NB4 (cell line): Measurements from ENCODE around the gene LRTM2.

Experiments used
- DNase-seq: peaks from one replicate; pipeline ENCODE4 v3.0.0; 2010; ENCODE audit warnings: low read depth
- H3K4me3 ChIP-seq: one replicate; pipeline ENCODE4 v1.5.1; 2011; ENCODE audit warnings: mild to moderate bottlenecking, low read depth, low read length, moderate library complexity
- MAX ChIP-seq: IDR thresholded peaks from 2 replicates; pipeline ENCODE4 v1.6.1; 2011; ENCODE audit warnings: low read depth, low read length
- MYC ChIP-seq: IDR thresholded peaks from 2 replicates; pipeline ENCODE4 v1.6.1; 2011; ENCODE audit warnings: low read depth, low read length
- POLR2A ChIP-seq: IDR thresholded peaks from 2 replicates; pipeline ENCODE4 v1.6.1; 2011; ENCODE audit warnings: mild to moderate bottlenecking; ENCODE audit not compliant: insufficient read length; ENCODE audit errors: extremely low read depth
- TF ChIP-seq, protein P1 (sequence below): IDR thresholded peaks from one replicate; pipeline ENCODE4 v1.5.1; 2012; ENCODE audit warnings: low read depth, low read length

LRTM2 gene

DNA sequence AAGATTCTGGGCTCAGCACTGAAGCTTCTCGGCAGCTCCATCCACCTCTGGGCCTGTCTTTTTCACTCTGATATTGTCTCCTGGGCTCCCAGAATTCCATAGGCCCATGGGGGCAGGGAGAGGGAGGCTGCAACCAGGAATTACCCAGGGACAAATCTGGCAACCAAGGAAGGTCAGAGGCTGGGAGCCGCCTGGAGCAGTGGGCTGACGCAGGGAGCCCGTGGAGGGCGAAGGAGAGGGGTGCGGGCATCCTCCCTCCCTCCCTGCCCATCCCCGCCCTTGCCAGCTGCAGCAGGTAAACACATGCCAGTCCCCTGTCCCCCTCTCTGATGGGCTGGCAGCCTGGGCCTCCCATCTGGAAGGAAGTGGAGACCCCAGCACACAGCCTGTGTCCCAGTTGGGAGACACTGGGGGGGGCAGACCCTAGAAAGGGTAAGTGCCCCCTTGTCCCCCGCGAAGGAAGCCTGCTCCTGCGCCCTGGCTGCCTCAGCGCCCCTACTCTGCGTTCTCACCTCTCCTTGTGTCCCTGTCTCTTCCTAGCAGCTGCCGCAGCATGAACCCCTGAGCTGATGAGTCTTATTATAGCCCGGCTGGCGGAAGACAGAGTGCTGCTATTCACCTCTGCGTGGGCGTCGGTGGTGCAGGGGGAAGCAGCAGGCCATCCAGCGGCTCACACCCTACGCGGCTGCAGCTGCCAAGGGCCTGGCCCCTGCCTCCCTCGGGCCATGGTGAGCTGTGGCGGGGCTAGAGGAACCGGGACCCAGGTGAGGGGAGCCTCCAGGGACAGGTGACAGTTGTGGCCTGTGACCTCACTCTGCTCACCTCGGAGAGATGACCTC, 6.7 kb downstream of the LRTM2 start:
- H3K4me3 ChIP-seq, result no peak overlapping the region
- DNase-seq, result peak; percentile 75
- TF ChIP-seq POLR2A (no peak), MYC (no peak), MAX (no peak)
- TF ChIP-seq, protein P1, sequence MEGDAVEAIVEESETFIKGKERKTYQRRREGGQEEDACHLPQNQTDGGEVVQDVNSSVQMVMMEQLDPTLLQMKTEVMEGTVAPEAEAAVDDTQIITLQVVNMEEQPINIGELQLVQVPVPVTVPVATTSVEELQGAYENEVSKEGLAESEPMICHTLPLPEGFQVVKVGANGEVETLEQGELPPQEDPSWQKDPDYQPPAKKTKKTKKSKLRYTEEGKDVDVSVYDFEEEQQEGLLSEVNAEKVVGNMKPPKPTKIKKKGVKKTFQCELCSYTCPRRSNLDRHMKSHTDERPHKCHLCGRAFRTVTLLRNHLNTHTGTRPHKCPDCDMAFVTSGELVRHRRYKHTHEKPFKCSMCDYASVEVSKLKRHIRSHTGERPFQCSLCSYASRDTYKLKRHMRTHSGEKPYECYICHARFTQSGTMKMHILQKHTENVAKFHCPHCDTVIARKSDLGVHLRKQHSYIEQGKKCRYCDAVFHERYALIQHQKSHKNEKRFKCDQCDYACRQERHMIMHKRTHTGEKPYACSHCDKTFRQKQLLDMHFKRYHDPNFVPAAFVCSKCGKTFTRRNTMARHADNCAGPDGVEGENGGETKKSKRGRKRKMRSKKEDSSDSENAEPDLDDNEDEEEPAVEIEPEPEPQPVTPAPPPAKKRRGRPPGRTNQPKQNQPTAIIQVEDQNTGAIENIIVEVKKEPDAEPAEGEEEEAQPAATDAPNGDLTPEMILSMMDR, result no peak

DNA sequence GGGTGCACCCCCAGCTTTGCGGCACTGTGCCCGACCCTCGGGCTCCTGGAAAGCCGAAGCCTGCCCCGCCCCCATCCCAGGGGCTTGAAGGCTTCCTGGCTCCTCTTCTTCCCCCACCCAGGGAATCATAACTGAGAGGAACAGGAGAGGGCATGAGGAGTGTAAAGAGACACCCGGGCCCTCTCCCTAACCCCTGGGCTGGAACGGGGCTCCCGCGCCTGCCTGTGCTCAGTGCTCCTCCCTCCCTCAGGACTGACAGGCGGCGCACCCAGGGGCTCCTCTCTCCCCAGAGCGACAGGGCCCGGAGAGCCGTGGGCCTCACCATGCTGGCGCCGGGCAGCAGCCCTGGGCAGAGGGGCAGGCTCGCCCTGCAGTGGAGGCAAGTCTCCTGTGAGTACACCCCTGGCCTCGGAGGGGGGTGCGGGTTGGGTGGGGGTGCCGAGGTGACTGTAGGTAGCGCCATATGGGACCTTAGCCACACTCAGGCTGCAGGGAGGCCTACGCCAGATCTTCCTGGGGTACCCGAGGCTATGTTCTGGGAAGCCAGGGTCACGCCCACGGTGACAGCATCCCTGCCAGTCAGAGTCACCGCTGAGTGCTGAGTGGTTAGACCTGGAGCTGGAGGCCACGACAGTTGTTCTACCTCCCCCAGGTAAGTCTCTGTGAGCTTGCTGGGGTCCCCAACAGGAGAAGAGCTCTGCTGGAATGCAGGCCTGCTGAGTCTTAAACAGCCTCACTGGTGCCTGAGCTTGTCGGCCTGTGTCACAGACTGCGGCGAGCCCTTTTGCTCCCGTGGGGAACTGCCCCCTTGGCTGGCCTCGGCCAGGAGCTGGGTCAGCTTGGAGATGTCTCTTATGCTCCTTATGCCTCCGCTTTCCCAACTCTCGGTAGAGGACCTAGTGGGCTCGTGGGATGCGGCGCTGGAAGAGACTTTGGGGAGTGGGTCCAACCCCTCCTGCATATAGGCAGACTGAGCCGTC, 7.8 kb downstream of the LRTM2 start:
- TF ChIP-seq MYC (no peak), POLR2A (no peak), MAX (no peak)
- TF ChIP-seq, protein P1, result no peak
- DNase-seq, result no peak
- no peak overlapping the region for H3K4me3 ChIP-seq

GRCh38 chr12:1828856-1829255, 8.5 kb downstream of the LRTM2 start:
- TF ChIP-seq POLR2A (no peak), MYC (no peak), MAX (no peak)
- TF ChIP-seq, protein P1, result no peak
- H3K4me3 ChIP-seq, result no peak overlapping the region
- no peak for DNase-seq

DNA sequence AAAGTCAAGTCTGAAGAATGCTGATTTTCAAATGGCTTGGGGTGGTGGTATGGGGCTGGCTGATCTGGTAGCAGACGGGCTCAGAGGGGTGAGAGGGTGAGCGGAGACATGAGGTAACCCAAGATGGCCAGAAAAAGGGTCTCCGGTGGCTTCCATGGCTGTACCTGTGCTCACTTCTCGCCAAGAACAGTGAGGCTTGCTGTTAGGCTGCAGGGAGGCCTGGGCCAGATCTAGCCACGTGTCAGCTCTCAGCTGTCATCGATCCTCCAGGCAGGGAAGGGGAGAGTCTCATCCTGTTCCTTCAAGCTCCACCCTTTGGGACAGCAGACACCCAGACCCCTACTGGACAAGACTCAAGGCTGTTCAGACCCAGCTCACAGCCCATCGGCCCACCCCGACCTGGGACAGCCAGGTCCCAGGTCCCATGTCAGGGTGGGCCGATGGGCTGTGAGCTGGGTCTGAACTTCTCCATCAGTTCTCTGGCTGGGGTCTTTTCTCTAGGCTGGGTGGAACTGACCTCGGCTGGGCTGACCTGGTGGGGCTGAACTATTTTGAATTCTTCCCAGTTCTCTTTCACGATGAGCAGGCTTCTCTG, 9.0 kb downstream of the LRTM2 start:
- H3K4me3 ChIP-seq, result no peak overlapping the region
- DNase-seq, result no peak
- TF ChIP-seq POLR2A (no peak), MAX (no peak), MYC (no peak)
- TF ChIP-seq, protein P1, result no peak

DNA sequence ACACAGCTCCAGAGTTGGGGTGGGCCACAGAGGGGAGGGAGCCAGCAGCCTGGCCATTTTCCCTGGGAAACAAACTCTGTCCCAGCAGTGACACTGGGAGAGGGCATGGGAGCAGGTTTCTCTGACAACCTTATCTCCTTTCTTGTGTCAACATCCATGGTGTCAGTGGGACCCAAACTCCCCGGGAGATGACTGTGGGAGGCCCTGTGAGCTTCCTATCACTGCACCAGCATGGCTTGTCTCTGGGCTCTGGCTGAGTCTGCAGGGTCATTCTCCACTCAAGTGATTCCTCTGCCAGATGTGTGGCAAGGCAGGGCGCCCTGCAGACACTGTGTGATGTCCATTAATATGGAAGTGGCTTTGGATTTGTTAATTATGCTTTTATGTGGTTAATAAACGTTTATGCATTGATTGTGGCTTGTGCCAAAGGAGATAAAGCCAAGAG, 10.1 kb downstream of the LRTM2 start:
- DNase-seq, result no peak
- H3K4me3 ChIP-seq, result no peak overlapping the region
- TF ChIP-seq, protein P1, result no peak
- TF ChIP-seq MAX (no peak), MYC (no peak), POLR2A (no peak)
